WTC11 (cell line): Measurements from ENCODE around the gene MESP2. TPM values are rescaled to one million over a fixed set of nuclear protein-coding genes. Genes with fewer than 3 reads are reported as not detected.

Experiments
- ATAC-seq: fragments of 200-7000 bp; cut with Tn5 transposase; 2 replicates; pipeline ENCODE4 v1.10.0; 2021; ENCODE audit warnings: mild to moderate bottlenecking, moderate library complexity
- CTCF ChIA-PET: fragments of 300-600 bp; sonication (Branson Sonifier 250); formaldehyde crosslinking; loops from one replicate; lab custom pipeline; 2021; ENCODE audit warnings: antibody characterized with exemption; lab: Charles Lee
- POLR2A ChIA-PET: fragments of 350-600 bp; sonication (Branson Sonifier 250); formaldehyde crosslinking; loops from one replicate; lab custom pipeline; 2021; ENCODE audit warnings: antibody characterized with exemption; lab: Charles Lee
- DNase-seq: peaks from one replicate; pipeline ENCODE4 v3.0.0; 2021; ENCODE audit warnings: low spot score
- H3K27ac Mint-ChIP-seq: 2 replicates; pipeline ENCODE4 v1.8.0; 2021; ENCODE audit warnings: mixed read lengths
- H3K27me3 Mint-ChIP-seq: 2 replicates; pipeline ENCODE4 v1.8.0; 2021; ENCODE audit warnings: low read depth, mild to moderate bottlenecking, moderate library complexity, mixed read lengths
- H3K36me3 Mint-ChIP-seq: 2 replicates; pipeline ENCODE4 v1.8.0; 2021; ENCODE audit warnings: mixed read lengths
- H3K4me1 Mint-ChIP-seq: 2 replicates; pipeline ENCODE4 v1.8.0; 2022; ENCODE audit warnings: mixed read lengths
- H3K4me3 Mint-ChIP-seq: 2 replicates; pipeline ENCODE4 v1.8.0; 2021; ENCODE audit warnings: mild to moderate bottlenecking, moderate library complexity, mixed read lengths
- H3K9me3 Mint-ChIP-seq: 2 replicates; pipeline ENCODE4 v1.8.0; 2021; ENCODE audit warnings: mixed read lengths
- ESRRA ChIP-seq: sonication (generic); formaldehyde crosslinking; IDR thresholded peaks from 2 replicates; pipeline ENCODE4 v1.8.1; 2022; ENCODE audit warnings: mild to moderate bottlenecking, missing genetic modification reagents, borderline replicate concordance
- FOXK1 ChIP-seq: sonication (generic); formaldehyde crosslinking; IDR thresholded peaks from 2 replicates; pipeline ENCODE4 v1.8.0; 2022; ENCODE audit warnings: mild to moderate bottlenecking, moderate library complexity, missing genetic modification reagents
- FOXP1 ChIP-seq: sonication (generic); formaldehyde crosslinking; IDR thresholded peaks from 2 replicates; pipeline ENCODE4 v1.8.0; 2022; ENCODE audit warnings: missing genetic modification reagents, mild to moderate bottlenecking, moderate library complexity, borderline replicate concordance
- GRHL2 ChIP-seq: fragments of 250-450 bp; sonication (Bioruptor Pico); IDR thresholded peaks from 2 replicates; pipeline ENCODE4 v1.8.0; 2022; ENCODE audit warnings: mild to moderate bottlenecking, moderate library complexity; ENCODE audit not compliant: insufficient replicate concordance, severe bottlenecking
- GTF2I ChIP-seq: fragments of 250-450 bp; sonication (Bioruptor Pico); conservative IDR thresholded peaks from 2 replicates; pipeline ENCODE4 v1.4.0; 2021; ENCODE audit warnings: mild to moderate bottlenecking
- SMAD3 ChIP-seq: sonication (generic); formaldehyde crosslinking; IDR thresholded peaks from 2 replicates; pipeline ENCODE4 v1.8.0; 2022; ENCODE audit warnings: missing genetic modification reagents, mild to moderate bottlenecking, borderline replicate concordance
- SMAD4 ChIP-seq: sonication (generic); formaldehyde crosslinking; IDR thresholded peaks from 2 replicates; pipeline ENCODE4 v1.8.0; 2022; ENCODE audit warnings: mild to moderate bottlenecking, missing genetic modification reagents
- ZNF121 ChIP-seq: sonication (generic); formaldehyde crosslinking; IDR thresholded peaks from 2 replicates; pipeline ENCODE4 v1.8.0; 2023; ENCODE audit warnings: missing genetic modification reagents
- ZNF138 ChIP-seq: sonication (generic); formaldehyde crosslinking; conservative IDR thresholded peaks from 2 replicates; pipeline ENCODE4 v1.8.1; 2022; ENCODE audit warnings: mild to moderate bottlenecking, moderate library complexity, missing genetic modification reagents
- ZNF263 ChIP-seq: sonication (generic); formaldehyde crosslinking; IDR thresholded peaks from 2 replicates; pipeline ENCODE4 v1.8.1; 2022; ENCODE audit warnings: low read depth, mild to moderate bottlenecking, moderate library complexity, missing genetic modification reagents
- ZNF317 ChIP-seq: sonication (generic); formaldehyde crosslinking; IDR thresholded peaks from 2 replicates; pipeline ENCODE4 v1.8.1; 2023; ENCODE audit warnings: low read depth, mild to moderate bottlenecking, moderate library complexity, missing genetic modification reagents, borderline replicate concordance
- ZNF396 ChIP-seq: fragments of 250-450 bp; sonication (Bioruptor Pico); IDR thresholded peaks from 2 replicates; pipeline ENCODE4 v1.8.0; 2021; ENCODE audit warnings: mild to moderate bottlenecking, moderate library complexity, borderline replicate concordance
- ZNF416 ChIP-seq: fragments of 250-450 bp; sonication (Bioruptor Pico); IDR thresholded peaks from 2 replicates; pipeline ENCODE4 v1.9.0; 2021; ENCODE audit warnings: mild to moderate bottlenecking, inconsistent platforms
- total RNA-seq: library from RNA; stranded (reverse); gene quantifications from 3 replicates; pipeline ENCODE4 v1.2.3, GENCODE V29; 2021
- TF ChIP-seq, protein P1 (sequence below): sonication (generic); formaldehyde crosslinking; IDR thresholded peaks from 2 replicates; pipeline ENCODE4 v1.8.0; 2022; ENCODE audit warnings: mild to moderate bottlenecking, missing genetic modification reagents
- TF ChIP-seq, protein P2 (sequence below): fragments of 250-450 bp; sonication (Bioruptor Pico); IDR thresholded peaks from 2 replicates; pipeline ENCODE4 v2.1.2; 2022; ENCODE audit warnings: mild to moderate bottlenecking, moderate library complexity
- TF ChIP-seq, protein P3 (sequence below): sonication (generic); formaldehyde crosslinking; IDR thresholded peaks from 2 replicates; pipeline ENCODE4 v1.8.1; 2023; ENCODE audit warnings: mild to moderate bottlenecking, missing genetic modification reagents, borderline replicate concordance
- TF ChIP-seq, protein P4 (sequence below): sonication (generic); formaldehyde crosslinking; IDR thresholded peaks from 2 replicates; pipeline ENCODE4 v1.8.0; 2022; ENCODE audit warnings: mild to moderate bottlenecking, missing genetic modification reagents
- TF ChIP-seq, protein P5 (sequence below): sonication (generic); formaldehyde crosslinking; IDR thresholded peaks from 2 replicates; pipeline ENCODE4 v1.8.1; 2023; ENCODE audit warnings: mild to moderate bottlenecking, missing genetic modification reagents

The MESP2 gene
- total RNA-seq, 1 experiment from 2014 or later: 0.68 TPM

DNA sequence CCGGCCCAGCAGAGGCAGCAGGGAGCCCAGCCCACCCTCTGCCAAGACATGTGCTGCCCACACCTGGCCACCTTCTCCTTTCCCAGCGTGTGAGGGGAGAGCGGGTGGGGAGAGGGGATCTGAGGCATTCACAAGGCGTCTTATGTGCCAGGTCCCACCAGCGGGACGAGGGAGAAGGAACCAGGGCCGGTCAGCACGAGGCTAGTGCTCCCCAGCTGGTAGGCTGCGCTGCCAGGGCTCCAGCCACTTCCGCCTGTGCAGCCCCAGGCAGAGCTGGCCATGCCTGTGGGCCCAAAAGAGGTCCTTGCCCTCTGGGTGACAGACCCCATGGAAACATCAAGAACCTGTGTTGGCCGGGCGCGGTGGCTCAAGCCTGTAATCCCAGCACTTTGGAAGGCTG lies 31.0 kb upstream of the MESP2 start (continued):
- no peak for TF ChIP-seq ZNF138 (CRISPR knock-in tag)
- TF ChIP-seq, protein P1, sequence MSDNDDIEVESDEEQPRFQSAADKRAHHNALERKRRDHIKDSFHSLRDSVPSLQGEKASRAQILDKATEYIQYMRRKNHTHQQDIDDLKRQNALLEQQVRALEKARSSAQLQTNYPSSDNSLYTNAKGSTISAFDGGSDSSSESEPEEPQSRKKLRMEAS (CRISPR knock-in tag): no peak
- no peak for TF ChIP-seq FOXK1 (CRISPR knock-in tag)
- TF ChIP-seq ZNF317 (CRISPR knock-in tag): no peak
- TF ChIP-seq ESRRA: no peak
- TF ChIP-seq, protein P2, sequence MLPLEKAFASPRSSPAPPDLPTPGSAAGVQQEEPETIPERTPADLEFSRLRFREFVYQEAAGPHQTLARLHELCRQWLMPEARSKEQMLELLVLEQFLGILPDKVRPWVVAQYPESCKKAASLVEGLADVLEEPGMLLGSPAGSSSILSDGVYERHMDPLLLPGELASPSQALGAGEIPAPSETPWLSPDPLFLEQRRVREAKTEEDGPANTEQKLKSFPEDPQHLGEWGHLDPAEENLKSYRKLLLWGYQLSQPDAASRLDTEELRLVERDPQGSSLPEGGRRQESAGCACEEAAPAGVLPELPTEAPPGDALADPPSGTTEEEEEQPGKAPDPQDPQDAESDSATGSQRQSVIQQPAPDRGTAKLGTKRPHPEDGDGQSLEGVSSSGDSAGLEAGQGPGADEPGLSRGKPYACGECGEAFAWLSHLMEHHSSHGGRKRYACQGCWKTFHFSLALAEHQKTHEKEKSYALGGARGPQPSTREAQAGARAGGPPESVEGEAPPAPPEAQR (CRISPR knock-in tag): no peak
- no peak for TF ChIP-seq ZNF263 (CRISPR knock-in tag)
- no peak for TF ChIP-seq GTF2I (CRISPR knock-in tag)
- no peak for TF ChIP-seq SMAD4
- no peak for TF ChIP-seq ZNF416 (CRISPR knock-in tag)
- TF ChIP-seq ZNF121: no peak
- TF ChIP-seq FOXP1: no peak

DNA sequence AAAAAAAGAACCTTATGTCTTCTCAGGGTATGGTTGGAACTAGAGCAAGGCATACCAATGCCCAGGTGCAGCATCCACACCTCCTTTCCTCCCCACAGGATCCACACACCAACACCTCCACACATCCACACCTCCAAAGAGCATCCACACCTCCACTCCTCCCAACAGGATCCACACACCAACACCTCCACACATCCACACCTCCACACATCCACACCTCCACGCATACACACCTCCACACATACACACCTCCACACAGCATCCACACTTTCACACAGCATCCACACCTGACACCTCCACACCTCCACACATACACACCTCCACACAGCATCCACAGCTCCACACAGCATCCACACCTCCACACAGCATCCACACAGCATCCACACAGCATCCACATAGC lies 30.4 kb upstream of the MESP2 start:
- ChIA-PET CTCF (interaction anchor here (1.4 kb wide), 1 partner anchor 129 kb away, joined by 3 read pairs; no protein-coding TSS in a partner anchor), POLR2A (no interaction called here)
- no peak for TF ChIP-seq SMAD3
- DNase-seq (no peak), ATAC-seq (no peak)
- Mint-ChIP-seq H3K9me3 (no peaks in the 10 kb centered on the region), H3K27ac (no peak overlapping the region), H3K4me3 (no peak overlapping the region), H3K4me1 (peaks cover 20% of the 10 kb centered on the region; the same call in 1 of the 2 replicates), H3K36me3 (no peaks in the 10 kb centered on the region), H3K27me3 (no peaks in the 10 kb centered on the region; the same call in 1 of the 2 replicates)

DNA sequence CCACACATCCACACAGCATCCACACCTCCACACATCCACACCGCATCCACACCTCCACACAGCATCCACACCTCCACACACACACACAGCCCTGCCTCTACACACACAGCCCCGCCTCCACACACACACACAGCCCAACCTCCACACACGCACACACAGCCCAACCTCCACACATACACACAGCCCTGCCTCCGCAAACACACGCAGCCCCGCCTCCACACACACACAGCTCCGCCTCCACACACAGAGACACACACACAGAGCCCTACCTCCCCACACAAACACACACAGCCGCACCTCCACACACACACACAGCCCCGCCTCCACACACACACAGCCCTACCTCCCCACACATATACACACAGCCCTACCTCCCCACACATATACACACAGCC lies 29.7 kb upstream of the MESP2 start:
- no peaks in the 10 kb centered on the region for H3K9me3 Mint-ChIP-seq
- H3K27ac Mint-ChIP-seq: no peak overlapping the region
- TF ChIP-seq, protein P3, sequence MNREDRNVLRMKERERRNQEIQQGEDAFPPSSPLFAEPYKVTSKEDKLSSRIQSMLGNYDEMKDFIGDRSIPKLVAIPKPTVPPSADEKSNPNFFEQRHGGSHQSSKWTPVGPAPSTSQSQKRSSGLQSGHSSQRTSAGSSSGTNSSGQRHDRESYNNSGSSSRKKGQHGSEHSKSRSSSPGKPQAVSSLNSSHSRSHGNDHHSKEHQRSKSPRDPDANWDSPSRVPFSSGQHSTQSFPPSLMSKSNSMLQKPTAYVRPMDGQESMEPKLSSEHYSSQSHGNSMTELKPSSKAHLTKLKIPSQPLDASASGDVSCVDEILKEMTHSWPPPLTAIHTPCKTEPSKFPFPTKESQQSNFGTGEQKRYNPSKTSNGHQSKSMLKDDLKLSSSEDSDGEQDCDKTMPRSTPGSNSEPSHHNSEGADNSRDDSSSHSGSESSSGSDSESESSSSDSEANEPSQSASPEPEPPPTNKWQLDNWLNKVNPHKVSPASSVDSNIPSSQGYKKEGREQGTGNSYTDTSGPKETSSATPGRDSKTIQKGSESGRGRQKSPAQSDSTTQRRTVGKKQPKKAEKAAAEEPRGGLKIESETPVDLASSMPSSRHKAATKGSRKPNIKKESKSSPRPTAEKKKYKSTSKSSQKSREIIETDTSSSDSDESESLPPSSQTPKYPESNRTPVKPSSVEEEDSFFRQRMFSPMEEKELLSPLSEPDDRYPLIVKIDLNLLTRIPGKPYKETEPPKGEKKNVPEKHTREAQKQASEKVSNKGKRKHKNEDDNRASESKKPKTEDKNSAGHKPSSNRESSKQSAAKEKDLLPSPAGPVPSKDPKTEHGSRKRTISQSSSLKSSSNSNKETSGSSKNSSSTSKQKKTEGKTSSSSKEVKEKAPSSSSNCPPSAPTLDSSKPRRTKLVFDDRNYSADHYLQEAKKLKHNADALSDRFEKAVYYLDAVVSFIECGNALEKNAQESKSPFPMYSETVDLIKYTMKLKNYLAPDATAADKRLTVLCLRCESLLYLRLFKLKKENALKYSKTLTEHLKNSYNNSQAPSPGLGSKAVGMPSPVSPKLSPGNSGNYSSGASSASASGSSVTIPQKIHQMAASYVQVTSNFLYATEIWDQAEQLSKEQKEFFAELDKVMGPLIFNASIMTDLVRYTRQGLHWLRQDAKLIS (CRISPR knock-in tag): no peak
- TF ChIP-seq, protein P4, sequence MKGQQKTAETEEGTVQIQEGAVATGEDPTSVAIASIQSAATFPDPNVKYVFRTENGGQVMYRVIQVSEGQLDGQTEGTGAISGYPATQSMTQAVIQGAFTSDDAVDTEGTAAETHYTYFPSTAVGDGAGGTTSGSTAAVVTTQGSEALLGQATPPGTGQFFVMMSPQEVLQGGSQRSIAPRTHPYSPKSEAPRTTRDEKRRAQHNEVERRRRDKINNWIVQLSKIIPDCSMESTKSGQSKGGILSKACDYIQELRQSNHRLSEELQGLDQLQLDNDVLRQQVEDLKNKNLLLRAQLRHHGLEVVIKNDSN (CRISPR knock-in tag): no peak
- TF ChIP-seq, protein P5, sequence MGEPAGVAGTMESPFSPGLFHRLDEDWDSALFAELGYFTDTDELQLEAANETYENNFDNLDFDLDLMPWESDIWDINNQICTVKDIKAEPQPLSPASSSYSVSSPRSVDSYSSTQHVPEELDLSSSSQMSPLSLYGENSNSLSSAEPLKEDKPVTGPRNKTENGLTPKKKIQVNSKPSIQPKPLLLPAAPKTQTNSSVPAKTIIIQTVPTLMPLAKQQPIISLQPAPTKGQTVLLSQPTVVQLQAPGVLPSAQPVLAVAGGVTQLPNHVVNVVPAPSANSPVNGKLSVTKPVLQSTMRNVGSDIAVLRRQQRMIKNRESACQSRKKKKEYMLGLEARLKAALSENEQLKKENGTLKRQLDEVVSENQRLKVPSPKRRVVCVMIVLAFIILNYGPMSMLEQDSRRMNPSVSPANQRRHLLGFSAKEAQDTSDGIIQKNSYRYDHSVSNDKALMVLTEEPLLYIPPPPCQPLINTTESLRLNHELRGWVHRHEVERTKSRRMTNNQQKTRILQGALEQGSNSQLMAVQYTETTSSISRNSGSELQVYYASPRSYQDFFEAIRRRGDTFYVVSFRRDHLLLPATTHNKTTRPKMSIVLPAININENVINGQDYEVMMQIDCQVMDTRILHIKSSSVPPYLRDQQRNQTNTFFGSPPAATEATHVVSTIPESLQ: no peak
- TF ChIP-seq ZNF263 (CRISPR knock-in tag) (no peak), ZNF396 (no peak), GRHL2 (CRISPR knock-in tag) (no peak), ZNF317 (CRISPR knock-in tag) (no peak)
- no peak for ATAC-seq
- ChIA-PET POLR2A (no interaction called here), CTCF (interaction anchor here (1.4 to 6.7 kb wide), 2 partner anchors 14 to 128 kb away, joined by 3 to 54 read pairs; no protein-coding TSS in a partner anchor)
- H3K36me3 Mint-ChIP-seq: no peaks in the 10 kb centered on the region
- DNase-seq: no peak
- peaks cover 2% of the 10 kb centered on the region for H3K27me3 Mint-ChIP-seq
- peaks cover 20% of the 10 kb centered on the region; the same call in 1 of the 2 replicates for H3K4me1 Mint-ChIP-seq
- H3K4me3 Mint-ChIP-seq: no peak overlapping the region
